ENCODE measurements around the gene PGGHG. TPM values are rescaled to one million over a fixed set of nuclear protein-coding genes. Genes with fewer than 3 reads are reported as not detected.
"Not testable (repeated sequence)": the region's sequence is repeated elsewhere in the genome, so short reads cannot be mapped to it uniquely, and the experiment has no call there.

The PGGHG gene
- polyA plus RNA-seq, 1 donor (not counting 4 experiments of a cell fraction or from before 2014, with no cell fraction given), result 4.3 TPM

GRCh38 chr11:316031-316701 is 27.2 kb downstream of the PGGHG start:
- Histone ChIP-seq H3K4me1 (ENCODE audit: control insufficient read depth, extremely low read depth, insufficient read depth, low read length) (peaks cover 37% of the 10 kb centered on the region), H3K27me3 (ENCODE audit: control insufficient read depth, extremely low read depth, insufficient read depth, low read length) (peaks cover 30% of the 10 kb centered on the region), H3K79me2 (ENCODE audit: control insufficient read depth, insufficient read depth, low read length) (peaks cover 27% of the 10 kb centered on the region), H3K4me2 (ENCODE audit: control insufficient read depth, extremely low read depth, insufficient read depth, low read depth, low read length) (peak overlapping the region; percentile 85), H3K4me3 (ENCODE audit: control insufficient read depth in 2 of 3, extremely low read depth in 1 of 3, insufficient read depth in 2 of 3, low read depth in 1 of 3, low read length in 3 of 3) (peak overlapping the region; percentile 45 to 66 (median 50)), H3K36me3 (ENCODE audit: control insufficient read depth in 2 of 2, extremely low read depth in 1 of 2, insufficient read depth in 2 of 2, low read length in 2 of 2) (peaks cover 0 to 5% of the 10 kb centered on the region in 2 experiments), H3K9ac (ENCODE audit: control insufficient read depth, extremely low read depth, insufficient read depth, low read length) (peak overlapping the region; percentile 56), H3K27ac (ENCODE audit: control insufficient read depth, insufficient read depth, low read length) (no peak overlapping the region), H3K9me1 (ENCODE audit: control insufficient read depth, extremely low read depth, insufficient read depth, low read length) (no peaks in the 10 kb centered on the region), H2AFZ (ENCODE audit: control insufficient read depth, low read length) (no peak overlapping the region), H3K9me3 (ENCODE audit: control insufficient read depth, low read depth, low read length) (no peaks in the 10 kb centered on the region), H4K20me1 (ENCODE audit: control insufficient read depth, extremely low read depth, insufficient read depth, low read length) (no peaks in the 10 kb centered on the region)
- no peak for TF ChIP-seq EZH2 (IDR thresholded peaks at IDR 0.05; ENCODE audit: low read length)
- TF ChIP-seq, protein P1, sequence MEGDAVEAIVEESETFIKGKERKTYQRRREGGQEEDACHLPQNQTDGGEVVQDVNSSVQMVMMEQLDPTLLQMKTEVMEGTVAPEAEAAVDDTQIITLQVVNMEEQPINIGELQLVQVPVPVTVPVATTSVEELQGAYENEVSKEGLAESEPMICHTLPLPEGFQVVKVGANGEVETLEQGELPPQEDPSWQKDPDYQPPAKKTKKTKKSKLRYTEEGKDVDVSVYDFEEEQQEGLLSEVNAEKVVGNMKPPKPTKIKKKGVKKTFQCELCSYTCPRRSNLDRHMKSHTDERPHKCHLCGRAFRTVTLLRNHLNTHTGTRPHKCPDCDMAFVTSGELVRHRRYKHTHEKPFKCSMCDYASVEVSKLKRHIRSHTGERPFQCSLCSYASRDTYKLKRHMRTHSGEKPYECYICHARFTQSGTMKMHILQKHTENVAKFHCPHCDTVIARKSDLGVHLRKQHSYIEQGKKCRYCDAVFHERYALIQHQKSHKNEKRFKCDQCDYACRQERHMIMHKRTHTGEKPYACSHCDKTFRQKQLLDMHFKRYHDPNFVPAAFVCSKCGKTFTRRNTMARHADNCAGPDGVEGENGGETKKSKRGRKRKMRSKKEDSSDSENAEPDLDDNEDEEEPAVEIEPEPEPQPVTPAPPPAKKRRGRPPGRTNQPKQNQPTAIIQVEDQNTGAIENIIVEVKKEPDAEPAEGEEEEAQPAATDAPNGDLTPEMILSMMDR (optimal IDR thresholded peaks at IDR 0.05 in 1 of 3, IDR thresholded peaks at IDR 0.05 in 1 of 3, conservative IDR thresholded peaks at IDR 0.05 in 1 of 3; ENCODE audit: extremely low read depth in 1 of 3, insufficient read depth in 2 of 3, low read length in 3 of 3), result no peak
- dilution Hi-C loops (cut with MboI; ENCODE audit: extremely low pct_ligation_motif_present, low sequenced_read_pairs), result no loop called here
- no peak for DNase-seq (ENCODE audit: low read depth, low spot score)
- FAIRE-seq, result no peak

GRCh38 chr11:316891-317301 is 28.0 kb downstream of the PGGHG start:
- no peaks in the 10 kb centered on the region for H3K9me1 ChIP-seq (ENCODE audit: control insufficient read depth, extremely low read depth, insufficient read depth, low read length)

DNA sequence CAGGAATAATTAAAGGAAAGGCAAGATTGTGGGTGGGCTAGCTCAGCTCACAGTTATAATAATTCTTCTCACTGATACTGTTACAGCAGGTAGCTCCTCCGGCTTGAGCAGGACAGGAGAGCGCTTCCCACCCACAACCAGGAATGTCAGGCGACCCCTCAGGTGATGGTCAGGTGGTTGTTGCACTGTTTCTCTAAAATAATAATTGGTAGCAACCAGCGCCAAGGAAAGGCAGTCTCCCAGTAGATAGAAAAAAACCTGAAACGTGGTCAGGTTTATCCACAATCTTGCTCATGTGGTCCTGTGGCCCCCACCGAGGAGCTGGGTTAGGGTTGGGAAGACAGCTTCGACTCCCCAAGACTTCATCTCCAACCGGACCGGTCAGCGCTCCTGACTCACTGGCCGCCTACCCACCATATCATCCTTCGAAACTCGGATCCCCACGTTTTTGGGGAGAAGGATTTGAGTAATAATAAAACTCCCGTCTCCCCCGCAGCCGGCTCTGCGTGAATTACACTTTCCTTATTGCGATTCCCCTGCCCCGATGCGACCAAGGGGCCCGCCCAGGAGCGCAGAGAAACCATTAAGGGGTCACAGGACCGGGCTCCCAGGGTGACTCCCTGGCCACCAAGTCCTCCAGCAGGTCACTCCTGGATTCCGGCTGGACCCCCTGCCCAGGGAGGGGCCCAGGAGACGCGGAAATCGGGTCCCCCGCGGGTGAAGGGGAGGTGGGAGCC is 28.9 kb downstream of the PGGHG start:
- dilution Hi-C loops (cut with MboI; ENCODE audit: extremely low pct_ligation_motif_present, low sequenced_read_pairs); H3K27ac ChIP-seq (ENCODE audit: control insufficient read depth, insufficient read depth, low read length); H3K9ac ChIP-seq (ENCODE audit: control insufficient read depth, extremely low read depth, insufficient read depth, low read length); DNase-seq (ENCODE audit: low read depth, low spot score); H2AFZ ChIP-seq (ENCODE audit: control insufficient read depth, low read length); H4K20me1 ChIP-seq (ENCODE audit: control insufficient read depth, extremely low read depth, insufficient read depth, low read length); H3K4me2 ChIP-seq (ENCODE audit: control insufficient read depth, extremely low read depth, insufficient read depth, low read depth, low read length); H3K36me3 ChIP-seq (ENCODE audit: control insufficient read depth in 2 of 2, extremely low read depth in 1 of 2, insufficient read depth in 2 of 2, low read length in 2 of 2); H3K9me1 ChIP-seq (ENCODE audit: control insufficient read depth, extremely low read depth, insufficient read depth, low read length); H3K4me3 ChIP-seq (ENCODE audit: control insufficient read depth in 2 of 3, extremely low read depth in 1 of 3, insufficient read depth in 2 of 3, low read depth in 1 of 3, low read length in 3 of 3); H3K9me3 ChIP-seq (ENCODE audit: control insufficient read depth, low read depth, low read length): not testable (repeated sequence)
- Histone ChIP-seq H3K4me1 (ENCODE audit: control insufficient read depth, extremely low read depth, insufficient read depth, low read length) (peaks cover 32% of the 10 kb centered on the region), H3K27me3 (ENCODE audit: control insufficient read depth, extremely low read depth, insufficient read depth, low read length) (peaks cover 30% of the 10 kb centered on the region), H3K79me2 (ENCODE audit: control insufficient read depth, insufficient read depth, low read length) (peaks cover 27% of the 10 kb centered on the region)
- FAIRE-seq, result peak; percentile 63

More at GRCh38 chr11:316891-317301, 28.0 kb downstream of the PGGHG start:
- Histone ChIP-seq H4K20me1 (ENCODE audit: control insufficient read depth, extremely low read depth, insufficient read depth, low read length) (no peaks in the 10 kb centered on the region), H3K9ac (ENCODE audit: control insufficient read depth, extremely low read depth, insufficient read depth, low read length) (no peak overlapping the region), H3K36me3 (ENCODE audit: control insufficient read depth in 2 of 2, extremely low read depth in 1 of 2, insufficient read depth in 2 of 2, low read length in 2 of 2) (peaks cover 0 to 5% of the 10 kb centered on the region in 2 experiments), H3K4me2 (ENCODE audit: control insufficient read depth, extremely low read depth, insufficient read depth, low read depth, low read length) (peak overlapping the region; percentile 85), H2AFZ (ENCODE audit: control insufficient read depth, low read length) (no peak overlapping the region), H3K27me3 (ENCODE audit: control insufficient read depth, extremely low read depth, insufficient read depth, low read length) (peaks cover 30% of the 10 kb centered on the region), H3K27ac (ENCODE audit: control insufficient read depth, insufficient read depth, low read length) (no peak overlapping the region), H3K4me3 (ENCODE audit: control insufficient read depth in 2 of 3, extremely low read depth in 1 of 3, insufficient read depth in 2 of 3, low read depth in 1 of 3, low read length in 3 of 3) (peak overlapping the region in 2 of 3 experiments; percentile 45 to 66), H3K4me1 (ENCODE audit: control insufficient read depth, extremely low read depth, insufficient read depth, low read length) (peaks cover 35% of the 10 kb centered on the region), H3K79me2 (ENCODE audit: control insufficient read depth, insufficient read depth, low read length) (peaks cover 27% of the 10 kb centered on the region), H3K9me3 (ENCODE audit: control insufficient read depth, low read depth, low read length) (no peaks in the 10 kb centered on the region)
- FAIRE-seq (no peak), DNase-seq (ENCODE audit: low read depth, low spot score) (no peak)
- dilution Hi-C loops (cut with MboI; ENCODE audit: extremely low pct_ligation_motif_present, low sequenced_read_pairs), result no loop called here
- TF ChIP-seq, protein P1 (optimal IDR thresholded peaks at IDR 0.05 in 1 of 3, IDR thresholded peaks at IDR 0.05 in 1 of 3, conservative IDR thresholded peaks at IDR 0.05 in 1 of 3; ENCODE audit: extremely low read depth in 1 of 3, insufficient read depth in 2 of 3, low read length in 3 of 3), result no peak
- no peak for TF ChIP-seq EZH2 (IDR thresholded peaks at IDR 0.05; ENCODE audit: low read length)

All from keratinocyte (primary cell).